Left ventricle myocardium superior (tissue), 1 donor: ENCODE measurements around the gene MFSD11. TPM values are rescaled to one million over a fixed set of nuclear protein-coding genes. Genes with fewer than 3 reads are reported as not detected.
"Not testable (repeated sequence)": the region's sequence is repeated elsewhere in the genome, so short reads cannot be mapped to it uniquely, and the experiment has no call there.

Source experiments
- ATAC-seq: fragments of 200-7000 bp; cut with Tn5 transposase; one replicate; pipeline ENCODE4 v1.9.1; 2020; ENCODE audit warnings: mild to moderate bottlenecking, moderate library complexity
- DNase-seq: peaks from one replicate; pipeline ENCODE4 v3.0.0-alpha.2; 2020
- intact Hi-C: fragments of 100-400 bp; cut with micrococcal nuclease; formaldehyde crosslinking; loops from one replicate; pipeline ENCODE4 v1.11.0; 2022
- total RNA-seq: library from RNA; stranded (reverse); fragmentation: NEBNext Ultra II Directional; extraction: Animal tissue kit (Norgen Biotek cat#: 25700); gene quantifications from one replicate; pipeline ENCODE4 v1.2.1, GENCODE V29; 2021
- donor health status: DM: no; HTN: yes; CAD: no; lungs with severe emphysema.

MFSD11 gene
- total RNA-seq, 1 donor from 2014 or later = 21.3 TPM

DNA sequence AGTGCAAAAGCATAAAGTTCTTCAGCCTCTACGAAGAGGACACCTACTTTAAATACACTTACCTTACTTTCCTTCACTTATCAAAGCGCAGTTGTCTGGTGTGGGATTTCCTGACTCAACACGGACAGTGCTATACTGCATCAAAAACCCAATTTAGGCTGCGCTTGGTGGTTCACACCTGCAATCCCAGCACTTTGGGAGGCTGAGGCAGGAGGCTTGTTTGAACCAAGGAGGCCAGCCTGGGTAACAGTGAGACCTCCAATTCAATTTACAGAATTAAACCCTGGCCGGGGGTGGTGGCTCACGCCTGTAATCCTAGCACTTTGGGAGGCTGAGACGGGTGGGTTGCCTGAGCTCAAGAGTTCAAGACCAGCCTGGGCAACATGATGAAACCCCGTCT is 15.6 kb upstream of the MFSD11 start:
- no peak for ATAC-seq
- intact Hi-C loops = no loop called here
- DNase-seq = no peak

DNA sequence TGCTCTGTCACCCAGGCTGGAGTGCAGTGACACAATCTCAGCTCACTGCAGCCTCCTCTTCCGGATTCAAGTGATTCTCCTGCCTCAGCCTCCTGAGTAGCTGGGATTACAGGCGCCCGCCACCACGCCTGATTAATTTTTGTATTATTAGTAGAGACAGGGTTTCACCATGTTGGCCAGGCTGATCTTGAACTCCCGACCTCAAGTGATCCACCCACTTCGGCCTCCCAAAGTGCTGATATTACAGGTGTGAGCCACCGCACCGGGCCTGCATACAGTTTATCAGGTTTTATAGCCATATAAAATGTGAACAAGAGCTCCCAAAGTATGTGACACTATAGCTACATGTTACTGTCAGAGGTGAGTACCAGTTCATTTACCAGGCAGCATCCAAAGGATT is 14.9 kb upstream of the MFSD11 start:
- DNase-seq, ATAC-seq, intact Hi-C loops: not testable (repeated sequence)

DNA sequence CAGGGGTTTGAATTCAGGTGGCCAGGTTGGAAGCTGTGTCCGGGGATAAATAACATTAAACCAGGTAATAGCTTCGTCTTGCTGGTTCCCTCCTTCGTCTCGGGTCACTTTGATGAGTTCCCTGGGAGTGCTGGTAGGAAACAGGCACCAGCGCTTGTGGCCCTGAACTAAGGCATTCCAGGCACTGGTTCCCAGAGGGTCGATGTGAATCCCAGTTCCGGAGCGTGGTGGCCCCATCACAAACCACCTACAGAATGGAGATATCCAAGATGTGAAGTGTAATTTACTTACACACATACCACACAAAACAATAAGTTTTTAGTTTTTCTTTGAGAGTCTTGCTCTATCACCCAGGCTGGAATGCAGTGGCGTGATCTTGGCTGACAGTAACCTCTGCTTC is 14.1 kb upstream of the MFSD11 start:
- intact Hi-C loops = no loop called here
- ATAC-seq (no peak), DNase-seq (no peak)

DNA sequence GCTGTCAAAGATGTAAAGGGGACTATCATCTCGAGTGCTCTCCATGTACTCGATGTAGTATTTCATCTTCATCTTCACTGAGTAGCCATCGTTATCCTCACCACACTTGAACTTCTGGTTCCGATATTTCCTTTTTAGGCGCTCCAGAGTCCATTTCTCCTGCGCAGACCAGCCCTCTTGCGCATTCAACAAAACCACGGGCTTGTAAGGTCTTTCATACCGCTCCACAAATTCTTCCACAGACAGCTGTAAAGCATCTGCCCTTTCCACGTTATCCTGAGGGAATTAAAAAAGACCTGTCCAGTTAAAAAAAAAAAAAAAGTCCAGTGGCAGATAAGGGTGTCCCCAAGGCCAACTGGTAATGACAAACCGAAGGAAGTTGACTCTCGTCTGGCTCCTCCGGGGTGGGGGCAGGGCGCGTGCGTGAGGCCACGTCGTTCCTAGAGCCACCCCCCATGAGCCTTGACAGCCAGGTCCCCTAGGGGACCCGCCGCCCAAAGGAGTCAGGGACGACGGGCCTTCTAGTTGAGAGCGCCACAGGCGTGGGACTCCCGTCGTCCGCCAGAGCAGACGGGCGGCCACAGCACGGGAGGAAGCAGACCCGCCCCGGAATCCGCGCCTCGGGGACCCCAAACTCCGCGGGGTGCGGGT is 12.2 kb upstream of the MFSD11 start:
- DNase-seq = peak; percentile 85
- intact Hi-C loops = no loop called here
- peak; percentile 58 for ATAC-seq

DNA sequence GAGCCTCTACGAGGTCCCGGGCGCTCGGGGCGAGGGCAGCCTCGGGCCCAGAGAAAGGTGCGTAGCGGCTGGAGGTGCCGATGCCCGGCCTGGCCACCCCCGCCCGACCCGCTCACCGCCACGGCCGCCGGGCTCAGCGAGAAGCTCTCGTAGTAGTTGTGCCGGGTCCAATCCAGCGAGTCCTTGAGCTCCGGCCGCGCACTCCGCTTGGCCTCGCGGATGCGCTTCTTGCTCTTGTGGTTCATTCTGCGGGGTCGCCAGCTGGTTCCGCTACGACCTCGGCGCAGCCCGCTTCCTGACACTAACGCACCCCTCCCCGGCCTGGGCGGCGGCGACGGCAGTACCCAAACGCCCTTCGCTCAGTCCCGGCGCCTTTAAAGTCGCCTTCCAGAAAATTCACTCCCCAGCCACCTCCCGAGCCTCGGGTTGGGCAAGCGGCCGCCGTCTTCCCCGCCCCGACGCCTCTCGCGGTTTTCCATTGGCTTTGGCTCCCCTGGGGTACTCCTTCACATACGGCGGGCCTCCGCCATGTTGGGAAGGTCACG is 11.6 kb upstream of the MFSD11 start, which contains the start of gene JMJD6:
TSS of gene JMJD6 (minus strand) at position 376 of the 545 bp plus-strand sequence. CDS start at position 245, 131 bp downstream.
- ATAC-seq = peak; percentile 94
- peak; percentile 97 for DNase-seq
- intact Hi-C loops = no loop called here

DNA sequence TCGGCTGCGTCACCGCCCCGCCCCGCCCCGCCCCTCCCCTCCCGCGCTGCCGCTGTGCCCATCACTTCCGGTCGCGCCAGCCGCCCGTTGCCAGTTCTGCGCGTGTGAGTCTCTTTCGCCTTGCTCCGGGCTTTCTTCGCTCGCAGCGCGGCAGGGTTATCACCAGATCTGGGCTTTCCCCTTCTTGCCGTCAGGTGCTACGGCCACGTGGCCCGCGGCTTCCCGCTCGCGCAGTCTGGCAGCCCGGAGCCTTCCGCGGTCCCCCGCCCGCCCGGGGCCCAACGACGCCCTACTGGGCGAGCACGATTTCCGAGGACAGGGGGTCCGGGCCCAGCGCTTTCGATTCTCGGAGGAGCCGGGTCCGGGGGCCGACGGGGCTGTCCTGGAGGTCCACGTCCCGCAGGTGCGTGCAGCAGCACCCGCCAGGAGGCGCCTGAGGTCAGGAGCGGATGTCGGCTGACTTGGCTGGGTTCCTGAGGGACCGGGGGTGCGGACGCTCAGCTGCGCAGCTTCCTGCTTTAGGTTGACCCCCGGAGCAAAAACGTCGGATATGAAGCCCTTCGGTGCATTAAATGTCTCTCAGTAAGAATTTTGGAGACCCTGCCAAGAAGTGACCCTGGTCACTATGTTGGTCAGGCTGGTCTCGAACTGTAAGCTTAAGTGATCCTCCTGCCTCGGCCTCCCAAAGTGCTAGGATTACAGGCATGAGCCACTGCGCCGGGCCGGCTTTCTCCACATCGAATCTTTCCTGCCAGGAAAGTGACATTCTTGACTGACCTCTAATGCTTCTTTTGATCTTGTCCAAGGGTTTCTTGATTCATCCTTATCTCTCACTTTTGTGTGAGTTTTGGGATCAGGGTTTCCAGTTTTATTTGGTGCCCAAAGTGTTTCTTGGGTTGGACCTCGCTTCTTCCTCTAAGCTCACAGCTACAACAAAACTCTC is 10.9 kb upstream of the MFSD11 start, which contains the start of gene METTL23:
TSS of gene METTL23 (plus strand) at position 64 of the 943 bp plus-strand sequence. CDS start 2,872 bp downstream, outside the sequence.
- peak; percentile 66 for ATAC-seq
- DNase-seq = peak; percentile 92
- intact Hi-C loops = no loop called here

DNA sequence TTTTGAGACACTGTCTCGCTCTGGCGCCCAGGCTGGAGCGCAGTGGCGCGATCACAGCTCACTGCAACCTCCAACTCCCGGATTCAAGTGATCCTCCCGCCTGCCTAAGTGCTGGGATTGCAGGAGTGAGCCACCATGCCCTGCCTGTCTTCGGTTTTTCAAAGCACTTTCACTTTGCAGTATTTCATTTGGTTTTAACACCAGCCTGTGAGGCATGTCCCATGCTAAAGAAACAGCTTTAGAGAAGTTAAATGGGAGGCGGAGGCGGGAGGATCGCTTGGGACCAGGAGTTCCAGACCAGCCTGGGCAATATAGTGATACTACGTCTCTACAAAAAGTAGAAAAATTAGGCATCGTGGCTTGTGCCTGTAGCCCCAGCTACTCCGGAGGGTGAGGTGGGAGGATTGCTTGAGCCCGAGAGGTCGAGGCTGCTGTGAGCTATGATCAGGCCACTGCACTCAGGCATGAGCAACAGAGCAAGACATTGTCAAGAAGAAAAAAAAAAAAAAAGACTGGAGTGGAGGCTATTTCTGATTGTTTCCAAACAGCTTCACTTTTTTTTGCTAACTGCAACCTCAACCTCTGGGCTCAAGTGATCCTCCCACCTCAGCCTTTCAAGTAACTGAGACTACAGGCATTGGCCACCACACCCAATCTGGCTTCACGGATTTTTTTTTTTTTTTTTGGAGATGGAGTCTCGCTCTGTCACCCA is 10.0 kb upstream of the MFSD11 start:
- DNase-seq = no peak
- no peak for ATAC-seq
- intact Hi-C loops = no loop called here

DNA sequence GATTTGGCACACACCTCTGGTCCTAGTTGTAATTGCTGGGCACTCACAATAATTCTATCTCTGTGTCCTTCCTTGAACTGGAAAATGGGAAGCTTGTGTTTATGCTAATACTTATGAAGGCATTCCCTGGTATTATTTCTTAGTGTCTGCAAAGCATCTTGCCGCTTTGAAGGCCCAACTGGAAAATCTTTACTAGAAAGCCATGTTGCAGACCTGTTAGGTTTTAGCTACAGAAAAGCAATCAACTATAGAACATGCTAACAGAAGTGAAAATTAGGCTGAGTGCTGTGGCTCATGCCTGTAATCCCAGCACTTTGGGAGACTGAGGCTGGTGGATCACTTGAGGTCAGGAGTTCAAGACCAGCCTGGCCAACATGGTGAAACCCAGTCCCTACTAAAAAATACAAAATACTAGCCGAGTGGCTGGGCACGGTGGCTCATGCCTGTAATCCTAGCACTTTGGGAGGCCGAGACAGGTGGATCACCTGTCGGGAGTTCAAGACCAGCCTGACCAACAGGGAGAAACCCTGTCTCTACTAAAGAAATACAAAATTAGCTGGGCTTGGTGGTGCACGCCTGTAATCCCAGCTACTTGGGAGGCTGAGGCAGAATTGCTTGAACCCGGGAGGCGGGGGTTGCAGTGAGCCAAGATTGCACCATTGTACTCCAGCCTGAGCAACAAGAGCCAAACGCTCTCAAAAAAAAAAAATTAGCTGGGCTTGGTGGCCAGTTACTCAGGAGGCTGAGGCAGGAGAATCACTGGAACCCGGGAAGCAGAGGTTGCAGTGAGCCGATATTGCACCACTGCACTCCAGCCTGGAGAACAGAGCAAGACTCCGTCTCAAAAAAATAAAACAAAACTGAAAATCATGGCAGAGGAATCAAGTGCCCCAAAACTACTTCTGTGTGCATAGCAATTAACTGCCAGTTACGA is 5.9 kb upstream of the MFSD11 start:
- DNase-seq, intact Hi-C loops, ATAC-seq: not testable (repeated sequence)

DNA sequence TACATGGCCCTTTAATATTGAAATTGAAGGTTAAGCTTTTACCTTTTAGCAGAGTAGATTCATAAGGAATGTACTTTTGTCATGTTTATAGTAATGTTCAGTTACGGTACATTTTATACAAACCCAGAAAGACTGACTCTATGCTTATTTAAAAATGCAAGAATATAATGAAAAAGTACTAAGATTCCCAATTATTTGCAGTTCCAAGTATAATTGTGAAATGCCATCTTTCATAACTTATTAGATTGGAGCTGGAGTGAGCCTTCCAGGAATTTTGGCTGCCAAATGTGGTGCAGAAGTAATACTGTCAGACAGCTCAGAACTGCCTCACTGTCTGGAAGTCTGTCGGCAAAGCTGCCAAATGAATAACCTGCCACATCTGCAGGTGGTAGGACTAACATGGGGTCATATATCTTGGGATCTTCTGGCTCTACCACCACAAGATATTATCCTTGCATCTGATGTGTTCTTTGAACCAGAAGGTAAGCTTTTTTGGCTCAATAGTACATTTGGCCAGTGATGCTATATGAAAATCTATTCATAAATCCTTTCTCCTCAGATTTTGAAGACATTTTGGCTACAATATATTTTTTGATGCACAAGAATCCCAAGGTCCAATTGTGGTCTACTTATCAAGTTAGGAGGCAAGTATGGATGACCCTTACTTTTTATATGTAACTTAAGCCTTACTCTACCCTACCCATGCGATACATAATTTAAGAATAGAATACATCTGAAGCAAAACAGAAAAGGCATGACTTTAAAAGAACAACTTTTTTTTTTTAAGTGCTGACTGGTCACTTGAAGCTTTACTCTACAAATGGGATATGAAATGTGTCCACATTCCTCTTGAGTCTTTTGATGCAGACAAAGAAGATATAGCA is 4.9 kb upstream of the MFSD11 start:
- intact Hi-C loops = no loop called here
- DNase-seq = no peak
- ATAC-seq = no peak

DNA sequence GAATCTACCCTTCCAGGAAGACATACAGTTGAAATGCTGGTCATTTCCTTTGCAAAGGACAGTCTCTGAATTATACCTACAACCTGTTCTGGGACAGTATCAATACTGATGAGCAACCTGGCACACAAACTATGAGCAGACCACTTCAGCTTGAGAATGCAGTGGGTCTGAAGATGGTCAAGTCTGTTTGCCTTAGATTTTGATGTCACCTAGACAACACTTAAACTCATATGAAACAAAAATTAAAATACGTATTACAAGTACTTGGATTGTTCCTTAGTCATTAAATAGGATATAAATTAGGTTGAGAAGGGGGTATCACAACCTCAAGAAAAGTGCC is 4.3 kb upstream of the MFSD11 start:
- DNase-seq = no peak
- intact Hi-C loops = no loop called here
- ATAC-seq = no peak

DNA sequence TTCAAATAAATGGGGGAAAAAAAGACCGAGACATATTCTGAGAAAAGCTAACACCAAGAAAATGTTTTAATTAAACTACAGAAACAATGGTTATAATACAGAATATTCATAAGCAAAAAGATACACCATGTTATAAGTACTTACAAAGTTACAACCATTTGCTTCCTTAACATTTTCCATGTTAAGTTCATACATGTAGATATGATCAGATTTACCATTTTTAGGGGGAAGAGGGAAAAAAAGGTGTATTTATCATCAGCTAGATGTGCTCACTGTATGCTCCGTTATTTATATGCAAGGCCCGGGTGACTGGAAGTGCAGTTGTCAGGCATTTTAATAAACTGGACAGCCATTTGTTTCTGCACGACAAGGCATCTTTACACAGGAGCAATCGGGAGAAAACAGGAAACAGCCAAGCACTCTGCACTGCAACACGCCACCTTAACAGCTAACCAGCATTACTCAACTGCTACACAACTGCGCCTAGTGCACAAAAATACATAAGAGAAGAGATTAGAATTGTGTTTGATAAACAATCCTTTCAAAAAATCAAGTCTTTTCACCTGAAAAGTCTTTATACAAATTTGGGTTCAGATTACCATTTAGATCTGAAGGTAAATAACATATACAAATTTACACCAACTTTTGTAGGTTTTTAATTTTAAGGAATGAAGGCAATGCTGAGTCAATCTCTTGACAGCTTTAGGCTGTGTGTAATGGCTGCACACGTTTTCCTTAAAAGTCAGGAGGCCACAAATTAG is 3.7 kb upstream of the MFSD11 start:
- intact Hi-C loops = no loop called here
- DNase-seq = no peak
- no peak for ATAC-seq

DNA sequence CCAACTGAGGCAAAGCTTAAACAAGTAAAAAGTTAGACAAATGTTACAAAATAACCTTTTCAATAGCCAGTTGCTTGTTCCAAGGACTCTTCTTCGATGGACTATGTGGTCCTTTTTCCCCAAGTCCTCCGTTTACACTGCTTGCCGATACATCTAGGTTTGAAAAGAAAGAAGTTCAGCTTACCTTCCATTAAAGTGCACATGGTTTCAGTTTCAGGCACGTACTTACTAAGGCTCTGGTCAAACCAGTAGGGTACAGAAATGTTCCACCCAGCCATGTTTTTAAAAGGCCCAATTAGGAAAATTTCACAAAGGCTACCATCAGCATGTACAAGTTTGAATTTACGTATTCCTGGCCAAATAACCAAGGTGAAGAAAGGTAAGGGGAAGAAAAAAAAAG is 2.9 kb upstream of the MFSD11 start:
- no peak for ATAC-seq
- intact Hi-C loops = no loop called here

DNA sequence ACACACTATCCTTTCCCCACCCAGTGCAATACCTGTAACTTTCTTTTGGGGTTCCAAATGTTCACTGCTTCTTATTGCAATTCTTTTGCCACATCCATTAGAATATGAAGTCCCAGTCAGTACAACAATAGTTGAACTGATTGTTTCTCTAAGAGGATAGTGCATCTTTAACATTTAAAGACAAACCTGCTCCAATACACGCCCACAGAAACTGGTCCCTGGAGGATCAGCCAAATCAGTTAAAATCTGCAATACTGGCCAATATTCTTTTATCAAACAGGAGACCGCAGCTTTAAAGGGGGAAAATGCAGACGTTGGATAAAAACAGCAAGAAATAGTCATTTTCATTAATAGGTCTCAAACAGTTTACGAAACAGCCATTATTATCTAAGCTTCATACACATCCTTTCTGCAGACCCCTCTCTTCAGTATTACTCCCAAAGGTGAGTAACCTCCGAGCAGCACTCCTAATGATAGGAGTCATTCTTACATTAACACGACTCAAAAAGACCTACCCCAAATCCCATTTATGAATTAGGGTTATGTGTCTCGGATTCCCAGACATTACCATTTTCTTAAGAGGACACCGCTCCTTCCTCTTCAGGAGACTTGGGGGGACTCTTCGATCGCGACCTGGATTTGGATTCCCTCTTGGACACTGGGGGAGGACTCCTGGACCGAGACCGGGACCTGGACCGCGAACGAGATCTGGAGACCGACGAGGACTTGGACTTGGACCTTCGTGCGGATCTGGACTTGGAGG is 2.2 kb upstream of the MFSD11 start:
- DNase-seq = no peak
- ATAC-seq = no peak
- intact Hi-C loops = no loop called here

More for the DNA sequence above, 2.9 kb upstream of the MFSD11 start:
- DNase-seq = no peak

DNA sequence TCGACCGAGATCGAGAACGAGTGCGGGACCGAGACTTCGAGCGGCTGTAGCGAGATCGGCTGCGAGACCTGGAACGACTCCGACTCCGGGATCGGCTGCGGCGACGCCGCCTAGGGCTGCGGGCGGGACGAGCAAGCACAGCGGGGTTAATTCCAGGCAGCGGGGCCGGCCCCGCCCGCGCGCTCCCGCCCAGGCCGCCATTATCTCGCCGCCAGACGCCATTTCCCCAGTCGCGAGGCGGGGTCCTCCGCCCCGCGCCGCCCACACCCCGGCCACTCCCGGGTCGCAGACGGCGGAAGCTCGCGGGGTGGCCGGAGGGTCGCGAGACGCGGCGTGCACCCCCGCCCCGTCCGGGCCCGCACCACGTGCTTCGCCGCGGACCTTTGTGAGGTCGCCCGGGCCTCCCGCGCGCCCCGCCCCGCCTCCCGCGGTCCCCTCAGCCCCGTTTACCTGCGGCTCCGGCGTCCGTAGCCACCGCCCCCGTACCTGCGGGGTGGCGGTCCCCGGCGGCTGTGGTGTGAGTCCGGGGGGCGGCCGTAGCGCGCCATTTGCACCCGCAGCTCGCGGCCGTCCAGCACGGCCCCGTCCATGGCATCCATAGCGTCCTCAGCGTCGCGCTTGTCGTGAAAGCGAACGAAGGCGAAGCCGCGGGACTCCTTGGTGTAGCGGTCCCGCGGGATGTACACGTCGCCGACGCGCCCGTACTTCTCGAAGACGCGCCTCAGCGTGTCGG is 1.4 kb upstream of the MFSD11 start:
- DNase-seq (peak; percentile 89), ATAC-seq (peak; percentile 57)
- intact Hi-C loops = no loop called here

DNA sequence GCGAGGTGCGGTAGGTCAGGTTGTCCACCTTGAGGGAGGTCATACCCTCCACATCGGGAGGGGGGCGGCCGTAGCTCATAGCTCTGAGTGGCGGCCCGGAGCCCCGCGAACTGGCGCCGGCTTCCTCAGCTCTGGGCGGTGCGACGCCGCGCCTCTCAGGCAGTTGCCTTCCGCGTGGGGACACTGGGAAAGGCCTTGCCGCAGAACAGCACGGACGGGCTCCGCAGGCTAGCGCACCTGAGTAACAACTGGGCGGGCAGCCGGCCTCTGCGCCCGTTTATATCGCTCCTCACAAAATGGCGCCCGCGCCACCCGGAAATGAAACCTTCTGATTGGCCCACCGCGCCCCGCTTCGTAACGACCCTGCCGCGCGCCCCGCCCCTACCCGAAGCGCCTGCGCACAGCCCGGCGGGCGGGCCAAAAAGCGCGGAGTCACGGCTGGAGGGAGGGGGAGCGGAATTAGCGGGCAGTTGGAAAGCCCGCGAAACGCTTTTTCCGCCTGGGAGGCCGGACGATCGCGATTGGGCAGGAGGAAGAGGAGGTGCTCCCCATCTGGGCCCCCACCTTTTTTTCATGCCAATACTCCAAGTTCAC is 740 bp upstream of the MFSD11 start, which contains the start of gene SRSF2:
TSS of gene SRSF2 (minus strand) at position 250 of the 594 bp plus-strand sequence. CDS start at position 79, 171 bp downstream.
- peak; percentile 88 for ATAC-seq
- intact Hi-C loops = no loop called here
- DNase-seq = peak; percentile 99
